Measurements from ENCODE around the gene CRP. TPM values are rescaled to one million over a fixed set of nuclear protein-coding genes. Genes with fewer than 3 reads are reported as not detected.
"Not testable (repeated sequence)": the region's sequence is repeated elsewhere in the genome, so short reads cannot be mapped to it uniquely, and the experiment has no call there.

CRP gene
- total and polyA plus RNA-seq, 2 donors = 0.05 to 1.3 TPM

DNA sequence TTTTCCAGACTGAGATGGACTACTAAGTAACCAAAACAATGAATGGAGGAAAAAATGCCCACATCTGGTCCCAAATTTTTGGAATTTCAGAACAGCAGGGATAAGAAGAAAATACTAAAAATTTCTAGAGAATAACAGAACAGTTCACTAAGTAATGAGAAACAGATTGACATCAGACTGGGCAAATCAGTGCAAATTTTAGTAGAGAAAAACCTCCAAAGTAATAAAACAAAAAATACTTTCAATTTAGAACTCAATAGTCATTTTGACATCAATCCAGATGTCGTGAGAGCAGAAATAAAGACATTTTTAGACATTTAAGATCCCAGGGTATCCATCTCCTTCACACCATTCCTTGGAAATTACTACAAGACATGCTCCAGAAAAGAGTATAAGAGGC, 39.3 kb downstream of the CRP start:
- WGBS = 83% methylated on average over 1 of the region's 1 CpG
- Histone ChIP-seq H3K9me3 (ENCODE audit: control insufficient read depth in 2 of 2, insufficient read depth in 1 of 2, low read length in 1 of 2) (no peaks in the 10 kb centered on the region), H3K27me3 (ENCODE audit: control insufficient read depth in 2 of 2, insufficient read depth in 1 of 2, low read length in 1 of 2) (no peaks in the 10 kb centered on the region), H3K36me3 (ENCODE audit: control insufficient read depth in 2 of 2, insufficient read depth in 2 of 2, low read length in 1 of 2) (no peaks in the 10 kb centered on the region), H3K27ac (ENCODE audit: low read depth in 1 of 2, low read length in 1 of 2) (no peak overlapping the region), H3K4me1 (ENCODE audit: control insufficient read depth in 2 of 2, insufficient read depth in 2 of 2, low read length in 2 of 2) (no peaks in the 10 kb centered on the region), H3K4me3 (ENCODE audit: low read length in 2 of 2) (no peak overlapping the region)
- no peak for DNase-seq (ENCODE audit: low read depth in 6 of 9, low spot score in 9 of 9)

DNA sequence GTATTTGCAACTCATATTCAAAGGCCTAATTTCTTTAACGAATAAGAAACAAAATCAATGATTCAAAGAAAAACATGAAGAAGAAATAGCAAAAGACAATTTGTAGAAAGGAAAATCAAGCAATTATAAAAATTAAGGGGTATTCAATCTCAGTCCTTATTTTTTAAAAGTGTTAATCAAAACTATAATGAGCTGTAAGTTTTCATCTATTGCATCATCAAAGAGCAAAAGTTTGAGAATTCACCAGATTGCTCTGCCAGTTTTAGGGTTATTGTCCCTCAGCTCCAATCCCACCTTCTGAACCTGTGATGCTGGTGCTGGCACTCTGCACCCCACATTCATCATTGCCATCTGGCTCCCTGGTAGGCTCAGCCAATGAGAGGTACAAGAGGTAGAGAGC, 42.0 kb downstream of the CRP start:
- not testable (repeated sequence) for H3K27me3 ChIP-seq (ENCODE audit: control insufficient read depth in 2 of 2, insufficient read depth in 1 of 2, low read length in 1 of 2); H3K9me3 ChIP-seq (ENCODE audit: control insufficient read depth in 2 of 2, insufficient read depth in 1 of 2, low read length in 1 of 2); H3K4me1 ChIP-seq (ENCODE audit: control insufficient read depth in 2 of 2, insufficient read depth in 2 of 2, low read length in 2 of 2); H3K4me3 ChIP-seq (ENCODE audit: low read length in 2 of 2); DNase-seq (ENCODE audit: low read depth in 6 of 9, low spot score in 9 of 9); H3K27ac ChIP-seq (ENCODE audit: low read depth in 1 of 2, low read length in 1 of 2); H3K36me3 ChIP-seq (ENCODE audit: control insufficient read depth in 2 of 2, insufficient read depth in 2 of 2, low read length in 1 of 2)
- WGBS = 100% methylated on average over 1 of the region's 1 CpG

- H3K9me3 ChIP-seq (ENCODE audit: control insufficient read depth in 2 of 2, insufficient read depth in 1 of 2, low read length in 1 of 2) = no peaks in the 10 kb centered on the region
- H3K4me3 ChIP-seq (ENCODE audit: low read length in 2 of 2) = no peak overlapping the region
- 82% methylated on average over 1 of the region's 1 CpG for WGBS
- H3K36me3 ChIP-seq (ENCODE audit: control insufficient read depth in 2 of 2, insufficient read depth in 2 of 2, low read length in 1 of 2) = no peaks in the 10 kb centered on the region
- H3K27me3 ChIP-seq (ENCODE audit: control insufficient read depth in 2 of 2, insufficient read depth in 1 of 2, low read length in 1 of 2) = no peaks in the 10 kb centered on the region
- DNase-seq (ENCODE audit: low read depth in 6 of 9, low spot score in 9 of 9) = no peak
- H3K4me1 ChIP-seq (ENCODE audit: control insufficient read depth in 2 of 2, insufficient read depth in 2 of 2, low read length in 2 of 2) = no peaks in the 10 kb centered on the region
- no peak overlapping the region for H3K27ac ChIP-seq (ENCODE audit: low read depth in 1 of 2, low read length in 1 of 2)
Measured at GRCh38 chr1:159669338-159669737, 45.1 kb downstream of the CRP start.

GRCh38 chr1:159668739-159669138, 45.6 kb downstream of the CRP start:
- no peak for DNase-seq (ENCODE audit: low read depth in 6 of 9, low spot score in 9 of 9)
- H3K9me3 ChIP-seq (ENCODE audit: control insufficient read depth in 2 of 2, insufficient read depth in 1 of 2, low read length in 1 of 2) = no peaks in the 10 kb centered on the region
- no peak overlapping the region for H3K27ac ChIP-seq (ENCODE audit: low read depth in 1 of 2, low read length in 1 of 2)
- H3K36me3 ChIP-seq (ENCODE audit: control insufficient read depth in 2 of 2, insufficient read depth in 2 of 2, low read length in 1 of 2) = no peaks in the 10 kb centered on the region
- H3K4me1 ChIP-seq (ENCODE audit: control insufficient read depth in 2 of 2, insufficient read depth in 2 of 2, low read length in 2 of 2) = no peaks in the 10 kb centered on the region
- no peak overlapping the region for H3K4me3 ChIP-seq (ENCODE audit: low read length in 2 of 2)
- no peaks in the 10 kb centered on the region for H3K27me3 ChIP-seq (ENCODE audit: control insufficient read depth in 2 of 2, insufficient read depth in 1 of 2, low read length in 1 of 2)
- WGBS = 94% methylated on average over 3 of the region's 3 CpGs

- Histone ChIP-seq H3K27me3 (ENCODE audit: control insufficient read depth in 2 of 2, insufficient read depth in 1 of 2, low read length in 1 of 2) (no peaks in the 10 kb centered on the region), H3K9me3 (ENCODE audit: control insufficient read depth in 2 of 2, insufficient read depth in 1 of 2, low read length in 1 of 2) (no peaks in the 10 kb centered on the region), H3K4me3 (ENCODE audit: low read length in 2 of 2) (no peak overlapping the region), H3K27ac (ENCODE audit: low read depth in 1 of 2, low read length in 1 of 2) (no peak overlapping the region), H3K36me3 (ENCODE audit: control insufficient read depth in 2 of 2, insufficient read depth in 2 of 2, low read length in 1 of 2) (no peaks in the 10 kb centered on the region), H3K4me1 (ENCODE audit: control insufficient read depth in 2 of 2, insufficient read depth in 2 of 2, low read length in 2 of 2) (no peaks in the 10 kb centered on the region)
- DNase-seq (ENCODE audit: low read depth in 6 of 9, low spot score in 9 of 9) = no peak
- 91% methylated on average over 3 of the region's 3 CpGs for WGBS
Measured at GRCh38 chr1:159664247-159664646, 50.1 kb downstream of the CRP start.

DNA sequence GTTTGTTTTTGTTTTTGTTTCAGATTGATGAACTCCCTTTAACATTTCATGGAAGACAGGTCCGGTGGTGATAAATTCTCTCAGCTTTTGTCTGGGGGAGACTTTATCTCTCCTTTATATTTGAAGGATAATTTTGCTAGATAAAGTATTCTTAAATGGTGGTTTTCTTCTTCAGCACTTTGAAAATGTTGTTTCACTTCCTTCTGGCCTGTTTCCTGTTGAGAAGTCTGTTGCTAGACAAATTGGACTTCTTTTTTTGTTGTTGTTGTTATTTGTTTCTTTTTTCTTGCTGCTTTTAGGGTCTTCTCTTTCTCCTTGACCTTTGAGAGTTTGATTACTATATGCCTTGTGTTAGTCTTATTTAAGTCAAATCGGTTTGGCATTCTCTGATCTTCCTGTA, 50.8 kb downstream of the CRP start:
- no peak overlapping the region for H3K4me3 ChIP-seq (ENCODE audit: low read length in 2 of 2)
- no peak overlapping the region for H3K27ac ChIP-seq (ENCODE audit: low read depth in 1 of 2, low read length in 1 of 2)
- H3K4me1 ChIP-seq (ENCODE audit: control insufficient read depth in 2 of 2, insufficient read depth in 2 of 2, low read length in 2 of 2) = no peaks in the 10 kb centered on the region
- DNase-seq (ENCODE audit: low read depth in 6 of 9, low spot score in 9 of 9) = no peak
- WGBS = 85% methylated on average over 2 of the region's 2 CpGs
- H3K9me3 ChIP-seq (ENCODE audit: control insufficient read depth in 2 of 2, insufficient read depth in 1 of 2, low read length in 1 of 2) = no peaks in the 10 kb centered on the region
- no peaks in the 10 kb centered on the region for H3K36me3 ChIP-seq (ENCODE audit: control insufficient read depth in 2 of 2, insufficient read depth in 2 of 2, low read length in 1 of 2)
- no peaks in the 10 kb centered on the region for H3K27me3 ChIP-seq (ENCODE audit: control insufficient read depth in 2 of 2, insufficient read depth in 1 of 2, low read length in 1 of 2)

Other genes starting within 250 kb of the CRP start
- gene OR10J5, start 178.6 kb downstream of the CRP start, total RNA-seq = not detected
- gene OR10J5, start 178.6 kb downstream of the CRP start, polyA plus RNA-seq = not detected
- gene APCS, start 126.8 kb downstream of the CRP start, total RNA-seq = 0.05 TPM
- 0.16 TPM for gene APCS, start 126.8 kb downstream of the CRP start, polyA plus RNA-seq
- 24.3 TPM for gene DUSP23, start 66.4 kb upstream of the CRP start, total RNA-seq
- gene DUSP23, start 66.4 kb upstream of the CRP start, polyA plus RNA-seq = 162 TPM
- gene FCRL6, start 87.8 kb upstream of the CRP start, total RNA-seq = 0.33 TPM
- gene FCRL6, start 87.8 kb upstream of the CRP start, polyA plus RNA-seq = 0.57 TPM
- gene SLAMF8, start 112.3 kb upstream of the CRP start, total RNA-seq = 14.2 TPM
- gene SLAMF8, start 112.3 kb upstream of the CRP start, polyA plus RNA-seq = 13.3 TPM
- gene VSIG8, start 148.1 kb upstream of the CRP start, total RNA-seq = 0.24 TPM
- gene VSIG8, start 148.1 kb upstream of the CRP start, polyA plus RNA-seq = 2.6 TPM
- 0.52 TPM for gene CFAP45, start 185.6 kb upstream of the CRP start, total RNA-seq
- 1.3 TPM for gene CFAP45, start 185.6 kb upstream of the CRP start, polyA plus RNA-seq
- 172 TPM for gene TAGLN2, start 210.9 kb upstream of the CRP start, total RNA-seq
- gene TAGLN2, start 210.9 kb upstream of the CRP start, polyA plus RNA-seq = 429 TPM
- gene IGSF9, start 231.0 kb upstream of the CRP start, total RNA-seq = 1.7 TPM
- gene IGSF9, start 231.0 kb upstream of the CRP start, polyA plus RNA-seq = 4.1 TPM
- 0.09 TPM for gene SLAMF9, start 239.6 kb upstream of the CRP start, total RNA-seq
- 0.71 TPM for gene SLAMF9, start 239.6 kb upstream of the CRP start, polyA plus RNA-seq